ENCODE measurements around the gene PARD3. TPM values are rescaled to one million over a fixed set of nuclear protein-coding genes. Genes with fewer than 3 reads are reported as not detected.

Gene PARD3
- total and polyA plus RNA-seq, 2 donors (not counting 3 experiments of a cell fraction or from before 2014, with no cell fraction given) = 7.3 to 24.1 TPM

- Histone ChIP-seq H3K4me2 (ENCODE audit: insufficient read depth, low read length) (no peak overlapping the region), H3K79me2 (ENCODE audit: control insufficient read depth, insufficient read depth, low read length) (no peaks in the 10 kb centered on the region), H3K9me1 (replicated peaks; ENCODE audit: control insufficient read depth, extremely low read depth, insufficient read depth, low read length) (no peaks in the 10 kb centered on the region), H3K27ac (ENCODE audit: insufficient read depth, low read depth, low read length) (no peak overlapping the region), H3K9ac (replicated peaks; ENCODE audit: extremely low read depth, insufficient read depth, low read length) (no peak overlapping the region), H2AFZ (ENCODE audit: low read depth, low read length) (no peak overlapping the region), H3K36me3 (ENCODE audit: control insufficient read depth in 2 of 2, extremely low read depth in 1 of 2, insufficient read depth in 2 of 2, low read length in 2 of 2) (no peaks in the 10 kb centered on the region), H3K4me3 (replicated peaks in 1 of 3; ENCODE audit: insufficient read depth in 1 of 3, low read depth in 1 of 3, low read length in 3 of 3) (no peak overlapping the region), H4K20me1 (replicated peaks; ENCODE audit: control insufficient read depth, extremely low read depth, insufficient read depth, low read length) (no peaks in the 10 kb centered on the region), H3K27me3 (ENCODE audit: control insufficient read depth in 2 of 2, insufficient read depth in 2 of 2, low read length in 2 of 2) (no peaks in the 10 kb centered on the region), H3K9me3 (replicated peaks; ENCODE audit: control insufficient read depth, insufficient read depth, low read length) (no peaks in the 10 kb centered on the region), H3K4me1 (ENCODE audit: control insufficient read depth, extremely low read depth, insufficient read depth, low read length) (peaks cover 15% of the 10 kb centered on the region)
- DNase-seq (ENCODE audit: low read depth, low spot score) (no peak), FAIRE-seq (no peak)
- intact Hi-C loops (cut with micrococcal nuclease) = no loop called here
- ChIA-PET POLR2A (no interaction called here), CTCF (interaction anchor here (0.9 to 1.5 kb wide), 3 partner anchors 9 to 21 kb away, joined by 3 to 6 read pairs (median 5); no protein-coding TSS in a partner anchor)
- dilution Hi-C loops (cut with MboI; ENCODE audit: extremely low pct_ligation_motif_present, low sequenced_read_pairs) = no loop called here
- no peak for TF ChIP-seq POLR2AphosphoS5 (IDR thresholded peaks at IDR 0.05; ENCODE audit: insufficient read depth, low read depth, low read length)
- no peak for TF ChIP-seq FOS (IDR thresholded peaks at IDR 0.05; ENCODE audit: borderline replicate concordance, insufficient read depth, low read length)
- no peak for TF ChIP-seq GATA2 (IDR thresholded peaks at IDR 0.05; ENCODE audit: insufficient read depth, insufficient read length, low read depth, low read length)
- TF ChIP-seq MYC (IDR thresholded peaks at IDR 0.05; ENCODE audit: low read depth, low read length) = no peak
- TF ChIP-seq MAX (IDR thresholded peaks at IDR 0.05; ENCODE audit: insufficient read depth, insufficient read length) = no peak
- TF ChIP-seq EZH2 (IDR thresholded peaks at IDR 0.05; ENCODE audit: borderline replicate concordance, low read depth, low read length, severe bottlenecking) = no peak
- TF ChIP-seq CTCF (IDR thresholded peaks at IDR 0.05; ENCODE audit: extremely low read depth in 1 of 2, insufficient read depth in 1 of 2, low read depth in 1 of 2, low read length in 2 of 2) = no peak
- no peak for TF ChIP-seq POLR2A (IDR thresholded peaks at IDR 0.05; ENCODE audit: low read depth, low read length)
- no peak for TF ChIP-seq JUN (IDR thresholded peaks at IDR 0.05; ENCODE audit: borderline replicate concordance, insufficient read depth, insufficient read length, low read depth)
- no TSS peak for BruUV-seq (replicated peaks)
Measured at GRCh38 chr10:34298346-34298818, 516.7 kb downstream of the PARD3 start.
